ENCODE results near the gene ARAP2. TPM values are rescaled to one million over a fixed set of nuclear protein-coding genes. Genes with fewer than 3 reads are reported as not detected.

The ARAP2 gene
- total and polyA plus RNA-seq, 2 of the 13 experiments (the other 11 are each of a cell fraction or from before 2014, with no cell fraction given), result 0.37 to 1.4 TPM

- ChIA-PET POLR2A (no interaction called here), CTCF (ENCODE audit: low intra/inter-chr PET ratio, low total read pairs) (no interaction called here)
- H3K27me3 ChIP-seq (ENCODE audit: control insufficient read depth in 1 of 2, insufficient read depth in 2 of 2, low read length in 2 of 2), result no peaks in the 10 kb centered on the region
- no peaks in the 10 kb centered on the region for H3K36me3 ChIP-seq (replicated peaks in 1 of 2; ENCODE audit: control insufficient read depth in 1 of 2, insufficient read depth in 2 of 2, low read length in 2 of 2)
- H3K9me3 ChIP-seq (ENCODE audit: low read length), result no peaks in the 10 kb centered on the region
- intact Hi-C loops (cut with micrococcal nuclease; ENCODE audit: unreplicated experiment) (no loop called here), in situ Hi-C loops (cut with HindIII; ENCODE audit: extremely low pct_ligation_motif_present, low pct_unique_long_range_greater_than_20kb) (no loop called here)
- no peak for FAIRE-seq
- H2AFZ ChIP-seq (ENCODE audit: low read length), result no peak overlapping the region
- H4K20me1 ChIP-seq (ENCODE audit: insufficient read depth, low read length), result no peaks in the 10 kb centered on the region
- WGBS (ENCODE audit: low lambda C conversion rate), result 27% methylated on average over 4 of the region's 4 CpGs
- no peak overlapping the region for H3K27ac ChIP-seq (ENCODE audit: extremely low read length, insufficient read depth, low read length)
- no peaks in the 10 kb centered on the region for H3K4me1 ChIP-seq (ENCODE audit: insufficient read depth, low read length)
- DNase-seq (ENCODE audit: low spot score), result no peak
- no peak overlapping the region for H3K4me2 ChIP-seq (ENCODE audit: low read depth, low read length)
- H3K4me3 ChIP-seq (replicated peaks in 1 of 3; ENCODE audit: insufficient read depth in 1 of 3, low read depth in 2 of 3, low read length in 3 of 3), result no peak overlapping the region
- no peaks in the 10 kb centered on the region for H3K79me2 ChIP-seq (ENCODE audit: insufficient read depth, low read length)
- H3K9ac ChIP-seq (ENCODE audit: insufficient read depth, low read depth, low read length), result no peak overlapping the region
- no peak for ATAC-seq
- BruUV-seq (replicated peaks), result no TSS peak
- no peak for TF ChIP-seq TFAP4 (IDR thresholded peaks at IDR 0.05; ENCODE audit: borderline replicate concordance, low read depth)
- TF ChIP-seq ZNF496 (CRISPR knock-in tag; IDR thresholded peaks at IDR 0.05; ENCODE audit: insufficient replicate concordance), result no peak
- TF ChIP-seq MYC (CRISPR knock-in tag; IDR thresholded peaks at IDR 0.05; ENCODE audit: borderline replicate concordance), result no peak
- TF ChIP-seq, protein P1, sequence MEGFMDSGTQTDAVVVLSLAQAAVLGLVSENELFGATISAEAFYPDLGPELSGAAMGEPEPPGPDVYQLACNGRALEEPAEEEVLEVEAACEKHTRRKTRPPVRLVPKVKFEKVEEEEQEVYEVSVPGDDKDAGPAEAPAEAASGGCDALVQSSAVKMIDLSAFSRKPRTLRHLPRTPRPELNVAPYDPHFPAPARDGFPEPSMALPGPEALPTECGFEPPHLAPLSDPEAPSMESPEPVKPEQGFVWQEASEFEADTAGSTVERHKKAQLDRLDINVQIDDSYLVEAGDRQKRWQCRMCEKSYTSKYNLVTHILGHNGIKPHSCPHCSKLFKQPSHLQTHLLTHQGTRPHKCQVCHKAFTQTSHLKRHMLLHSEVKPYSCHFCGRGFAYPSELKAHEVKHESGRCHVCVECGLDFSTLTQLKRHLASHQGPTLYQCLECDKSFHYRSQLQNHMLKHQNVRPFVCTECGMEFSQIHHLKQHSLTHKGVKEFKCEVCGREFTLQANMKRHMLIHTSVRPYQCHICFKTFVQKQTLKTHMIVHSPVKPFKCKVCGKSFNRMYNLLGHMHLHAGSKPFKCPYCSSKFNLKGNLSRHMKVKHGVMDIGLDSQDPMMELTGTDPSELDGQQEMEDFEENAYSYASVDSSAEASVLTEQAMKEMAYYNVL (CRISPR knock-in tag; IDR thresholded peaks at IDR 0.05; ENCODE audit: borderline replicate concordance), result no peak
- TF ChIP-seq DPF2 (CRISPR knock-in tag; IDR thresholded peaks at IDR 0.05; ENCODE audit: borderline replicate concordance, low read depth), result no peak
- TF ChIP-seq ZNF44 (CRISPR knock-in tag; IDR thresholded peaks at IDR 0.05), result no peak
- no peak for TF ChIP-seq NFYB (CRISPR knock-in tag; IDR thresholded peaks at IDR 0.05)
- TF ChIP-seq, protein P2, sequence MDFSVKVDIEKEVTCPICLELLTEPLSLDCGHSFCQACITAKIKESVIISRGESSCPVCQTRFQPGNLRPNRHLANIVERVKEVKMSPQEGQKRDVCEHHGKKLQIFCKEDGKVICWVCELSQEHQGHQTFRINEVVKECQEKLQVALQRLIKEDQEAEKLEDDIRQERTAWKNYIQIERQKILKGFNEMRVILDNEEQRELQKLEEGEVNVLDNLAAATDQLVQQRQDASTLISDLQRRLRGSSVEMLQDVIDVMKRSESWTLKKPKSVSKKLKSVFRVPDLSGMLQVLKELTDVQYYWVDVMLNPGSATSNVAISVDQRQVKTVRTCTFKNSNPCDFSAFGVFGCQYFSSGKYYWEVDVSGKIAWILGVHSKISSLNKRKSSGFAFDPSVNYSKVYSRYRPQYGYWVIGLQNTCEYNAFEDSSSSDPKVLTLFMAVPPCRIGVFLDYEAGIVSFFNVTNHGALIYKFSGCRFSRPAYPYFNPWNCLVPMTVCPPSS (IDR thresholded peaks at IDR 0.05), result no peak
- TF ChIP-seq, protein P3, sequence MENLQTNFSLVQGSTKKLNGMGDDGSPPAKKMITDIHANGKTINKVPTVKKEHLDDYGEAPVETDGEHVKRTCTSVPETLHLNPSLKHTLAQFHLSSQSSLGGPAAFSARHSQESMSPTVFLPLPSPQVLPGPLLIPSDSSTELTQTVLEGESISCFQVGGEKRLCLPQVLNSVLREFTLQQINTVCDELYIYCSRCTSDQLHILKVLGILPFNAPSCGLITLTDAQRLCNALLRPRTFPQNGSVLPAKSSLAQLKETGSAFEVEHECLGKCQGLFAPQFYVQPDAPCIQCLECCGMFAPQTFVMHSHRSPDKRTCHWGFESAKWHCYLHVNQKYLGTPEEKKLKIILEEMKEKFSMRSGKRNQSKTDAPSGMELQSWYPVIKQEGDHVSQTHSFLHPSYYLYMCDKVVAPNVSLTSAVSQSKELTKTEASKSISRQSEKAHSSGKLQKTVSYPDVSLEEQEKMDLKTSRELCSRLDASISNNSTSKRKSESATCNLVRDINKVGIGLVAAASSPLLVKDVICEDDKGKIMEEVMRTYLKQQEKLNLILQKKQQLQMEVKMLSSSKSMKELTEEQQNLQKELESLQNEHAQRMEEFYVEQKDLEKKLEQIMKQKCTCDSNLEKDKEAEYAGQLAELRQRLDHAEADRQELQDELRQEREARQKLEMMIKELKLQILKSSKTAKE (CRISPR knock-in tag; IDR thresholded peaks at IDR 0.05; ENCODE audit: borderline replicate concordance), result no peak
- no peak for TF ChIP-seq ZNF468 (CRISPR knock-in tag; IDR thresholded peaks at IDR 0.05)
- no peak for TF ChIP-seq MTERF4 (CRISPR knock-in tag; IDR thresholded peaks at IDR 0.05)
Measured at GRCh38 chr4:36214735-36215485, 29.4 kb downstream of the ARAP2 start.
